HG03571 (cell line): ENCODE data around the gene EPS8L3.

Source experiments
- ATAC-seq: cut with Tn5 transposase; IDR thresholded peaks from one replicate; pipeline ENCODE4 v1.9.1; 2021; ENCODE audit not compliant: unreplicated experiment

EPS8L3 gene

GRCh38 chr1:109740615-109741373 is 22.9 kb downstream of the EPS8L3 start, which contains the start of gene GSTM3:
TSS of gene GSTM3 (minus strand) at chr1:109741038. CDS start at chr1:109740287, 751 bp downstream.
- peak; percentile 16 for ATAC-seq

GRCh38 chr1:109739738-109740614 is 23.7 kb downstream of the EPS8L3 start:
- peak; percentile 76 for ATAC-seq

GRCh38 chr1:109733236-109733870 is 30.4 kb downstream of the EPS8L3 start:
- no peak for ATAC-seq

GRCh38 chr1:109732390-109732881 is 31.3 kb downstream of the EPS8L3 start:
- ATAC-seq, result no peak

- no peak for ATAC-seq
These were observed 33.1 kb downstream of the EPS8L3 start for GRCh38 chr1:109730666-109731065.

- no peak for ATAC-seq
These were observed 34.9 kb downstream of the EPS8L3 start for GRCh38 chr1:109728870-109729269.

GRCh38 chr1:109726728-109727373 is 36.9 kb downstream of the EPS8L3 start:
- no peak for ATAC-seq

- ATAC-seq, result no peak
These were observed 37.7 kb downstream of the EPS8L3 start for GRCh38 chr1:109726007-109726406.

- no peak for ATAC-seq
These were observed 38.2 kb downstream of the EPS8L3 start for GRCh38 chr1:109725510-109725909.

GRCh38 chr1:109724933-109725332 is 38.8 kb downstream of the EPS8L3 start:
- no peak for ATAC-seq

- ATAC-seq, result no peak
These were observed 40.6 kb downstream of the EPS8L3 start for GRCh38 chr1:109722908-109723691.

GRCh38 chr1:109721971-109722370 is 41.8 kb downstream of the EPS8L3 start:
- ATAC-seq, result no peak

- ATAC-seq, result no peak
These were observed 42.7 kb downstream of the EPS8L3 start for GRCh38 chr1:109721042-109721441.

GRCh38 chr1:109719337-109719837 is 44.3 kb downstream of the EPS8L3 start:
- no peak for ATAC-seq

GRCh38 chr1:109718495-109718894 is 45.2 kb downstream of the EPS8L3 start:
- ATAC-seq, result no peak

- ATAC-seq, result no peak
These were observed 46.0 kb downstream of the EPS8L3 start for GRCh38 chr1:109717729-109718128.

- ATAC-seq, result no peak
These were observed 47.1 kb downstream of the EPS8L3 start for GRCh38 chr1:109716570-109717090.

- ATAC-seq, result no peak
These were observed 47.6 kb downstream of the EPS8L3 start for GRCh38 chr1:109716121-109716520.

GRCh38 chr1:109714661-109715372 is 48.9 kb downstream of the EPS8L3 start:
- ATAC-seq, result no peak
